ENCODE data around the gene GPX1. TPM values are rescaled to one million over a fixed set of nuclear protein-coding genes. Genes with fewer than 3 reads are reported as not detected.
A peak's percentile ranks its signal among the peaks of the same experiment; 100 is the strongest.
"Not testable (repeated sequence)": the region's sequence is repeated elsewhere in the genome, so short reads cannot be mapped to it uniquely, and the experiment has no call there.

GPX1 gene
- total RNA-seq, 1 donor from 2014 or later, result 172 TPM

DNA sequence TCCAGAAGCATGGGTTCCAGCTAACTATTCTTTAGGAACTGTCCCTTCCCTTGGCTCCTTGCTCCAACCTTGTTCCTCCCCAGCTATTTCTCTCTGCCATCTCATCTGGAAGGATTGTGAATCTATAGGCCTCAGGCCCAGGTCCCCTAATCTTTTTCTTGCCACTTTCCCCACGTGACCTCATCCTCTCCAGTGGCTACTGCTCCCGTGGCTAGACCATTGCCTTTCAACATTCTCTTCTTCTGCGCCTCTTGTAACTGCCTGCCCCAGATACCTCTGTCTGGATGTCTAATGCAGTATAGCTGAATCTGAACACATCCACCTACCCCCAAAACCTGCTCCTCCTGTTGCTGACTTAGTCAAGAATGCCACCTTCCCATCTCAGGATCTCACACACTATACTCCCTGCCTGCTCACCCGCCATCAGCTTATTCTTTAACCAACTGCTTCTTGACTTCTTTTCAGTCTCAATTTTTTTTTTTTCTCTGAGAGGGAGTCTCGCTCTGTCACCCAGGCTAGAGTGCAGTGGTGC, 5.2 kb downstream of the GPX1 start:
- no peak for DNase-seq (ENCODE audit: low read depth, low spot score)
- no peaks in the 10 kb centered on the region for H3K9me3 Mint-ChIP-seq

DNA sequence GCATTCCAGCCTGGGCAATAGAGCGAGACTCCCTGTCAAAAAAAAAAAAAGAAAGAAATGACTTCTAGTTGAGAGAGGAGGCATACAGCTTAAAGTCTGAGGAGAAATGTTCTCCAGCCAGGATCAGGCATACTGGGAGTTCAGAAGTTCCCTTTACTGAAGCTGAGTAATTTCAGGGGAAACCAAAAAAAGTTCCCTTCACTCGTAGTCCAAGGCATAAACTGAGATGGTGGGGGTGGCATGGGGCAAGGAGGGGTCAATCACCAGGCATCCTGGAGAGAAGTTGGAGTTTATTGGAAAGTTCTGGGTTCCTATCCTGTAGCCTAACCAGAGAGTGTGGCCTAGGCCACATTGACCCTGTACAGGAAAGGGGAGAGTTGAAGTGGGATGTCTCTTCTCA, 5.9 kb downstream of the GPX1 start:
- peaks cover 20% of the 10 kb centered on the region for H3K4me1 Mint-ChIP-seq
- H3K4me3 Mint-ChIP-seq, result no peak overlapping the region

More for the DNA sequence above, 5.2 kb downstream of the GPX1 start:
- TF ChIP-seq, protein P1, sequence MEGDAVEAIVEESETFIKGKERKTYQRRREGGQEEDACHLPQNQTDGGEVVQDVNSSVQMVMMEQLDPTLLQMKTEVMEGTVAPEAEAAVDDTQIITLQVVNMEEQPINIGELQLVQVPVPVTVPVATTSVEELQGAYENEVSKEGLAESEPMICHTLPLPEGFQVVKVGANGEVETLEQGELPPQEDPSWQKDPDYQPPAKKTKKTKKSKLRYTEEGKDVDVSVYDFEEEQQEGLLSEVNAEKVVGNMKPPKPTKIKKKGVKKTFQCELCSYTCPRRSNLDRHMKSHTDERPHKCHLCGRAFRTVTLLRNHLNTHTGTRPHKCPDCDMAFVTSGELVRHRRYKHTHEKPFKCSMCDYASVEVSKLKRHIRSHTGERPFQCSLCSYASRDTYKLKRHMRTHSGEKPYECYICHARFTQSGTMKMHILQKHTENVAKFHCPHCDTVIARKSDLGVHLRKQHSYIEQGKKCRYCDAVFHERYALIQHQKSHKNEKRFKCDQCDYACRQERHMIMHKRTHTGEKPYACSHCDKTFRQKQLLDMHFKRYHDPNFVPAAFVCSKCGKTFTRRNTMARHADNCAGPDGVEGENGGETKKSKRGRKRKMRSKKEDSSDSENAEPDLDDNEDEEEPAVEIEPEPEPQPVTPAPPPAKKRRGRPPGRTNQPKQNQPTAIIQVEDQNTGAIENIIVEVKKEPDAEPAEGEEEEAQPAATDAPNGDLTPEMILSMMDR (conservative IDR thresholded peaks at IDR 0.05), result no peak
- Mint-ChIP-seq H3K27me3 (ENCODE audit: low read depth) (no peaks in the 10 kb centered on the region), H3K27ac (ENCODE audit: unreplicated experiment) (no peak overlapping the region), H3K36me3 (ENCODE audit: low read depth) (peaks cover 15% of the 10 kb centered on the region), H3K4me3 (peak overlapping the region; percentile 21), H3K4me1 (peaks cover 23% of the 10 kb centered on the region)

DNA sequence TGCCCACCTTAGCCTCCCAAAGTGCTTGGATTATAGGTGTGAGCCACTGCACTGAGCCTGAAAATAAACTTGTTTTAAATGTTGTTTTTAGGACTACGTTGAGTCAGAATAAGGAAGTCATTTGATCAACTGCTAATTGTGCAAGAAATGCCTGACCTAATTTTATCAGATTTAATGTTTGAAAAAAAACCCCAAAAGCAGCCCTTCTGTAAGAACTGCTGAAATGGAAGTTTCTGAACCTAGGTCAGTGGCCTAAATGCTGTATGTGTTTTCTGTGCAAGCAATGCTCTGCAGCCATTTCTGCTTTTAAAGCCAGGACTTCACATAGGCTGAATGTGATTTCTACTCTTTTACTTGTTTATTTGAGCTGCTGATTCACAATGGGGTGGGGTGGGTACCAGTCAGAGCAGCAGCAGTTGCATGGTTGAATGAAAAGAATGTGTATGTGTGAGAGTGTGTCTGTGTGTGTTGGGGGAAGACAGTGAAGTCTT, 6.6 kb downstream of the GPX1 start:
- TF ChIP-seq, protein P1 (conservative IDR thresholded peaks at IDR 0.05), result no peak
- H3K4me1 Mint-ChIP-seq, result peaks cover 16% of the 10 kb centered on the region
- H3K36me3 Mint-ChIP-seq (ENCODE audit: low read depth), result peaks cover 11% of the 10 kb centered on the region
- H3K27ac Mint-ChIP-seq (ENCODE audit: unreplicated experiment), result peak overlapping the region; percentile 86
- no peaks in the 10 kb centered on the region for H3K27me3 Mint-ChIP-seq (ENCODE audit: low read depth)
- no peak for DNase-seq (ENCODE audit: low read depth, low spot score)
- no peak overlapping the region for H3K4me3 Mint-ChIP-seq
- no peaks in the 10 kb centered on the region for H3K9me3 Mint-ChIP-seq

More for the DNA sequence above, 5.9 kb downstream of the GPX1 start:
- H3K27me3 Mint-ChIP-seq (ENCODE audit: low read depth), result no peaks in the 10 kb centered on the region
- DNase-seq (ENCODE audit: low read depth, low spot score), result no peak
- TF ChIP-seq, protein P1 (conservative IDR thresholded peaks at IDR 0.05), result no peak
- H3K9me3 Mint-ChIP-seq, result no peaks in the 10 kb centered on the region
- peak overlapping the region; percentile 86 for H3K27ac Mint-ChIP-seq (ENCODE audit: unreplicated experiment)
- H3K36me3 Mint-ChIP-seq (ENCODE audit: low read depth), result peaks cover 11% of the 10 kb centered on the region

DNA sequence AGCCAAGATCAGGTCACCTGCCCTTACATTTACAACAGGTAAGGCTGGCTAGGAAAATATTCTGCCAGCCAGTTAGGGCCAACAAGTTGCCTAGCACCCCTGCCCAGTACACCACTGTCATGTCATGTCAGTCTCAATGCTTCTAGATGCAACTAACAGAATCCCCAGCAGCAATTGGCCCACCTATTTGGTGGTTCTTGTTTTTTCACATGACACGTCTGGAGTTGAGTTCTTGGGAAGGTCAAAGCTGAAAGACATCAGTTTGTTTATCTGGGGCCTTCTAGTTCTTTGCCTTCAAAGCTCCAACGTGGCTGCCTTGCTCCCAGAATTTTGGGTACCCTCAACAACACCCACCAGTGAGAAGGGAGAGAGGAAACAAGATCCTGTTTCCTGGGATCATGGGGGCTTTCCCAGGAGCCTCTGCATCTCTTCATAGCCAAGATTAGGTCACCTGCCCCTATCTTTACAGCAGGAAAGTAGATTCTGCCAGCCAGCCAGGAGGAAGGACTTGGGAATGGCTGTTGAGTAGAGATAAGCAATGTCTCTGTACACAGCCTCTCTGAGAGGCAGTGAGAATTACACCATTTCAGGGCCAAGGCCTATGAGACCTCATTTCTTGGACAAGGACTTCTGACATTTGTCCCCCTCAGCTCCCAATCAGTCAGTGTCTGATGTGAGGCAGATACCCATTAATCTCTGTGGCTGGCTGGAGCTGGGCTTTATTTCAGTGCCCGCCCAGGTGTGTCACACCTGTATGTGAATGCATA, 8.6 kb downstream of the GPX1 start:
- no peak for DNase-seq (ENCODE audit: low read depth, low spot score)
- Mint-ChIP-seq H3K9me3 (no peaks in the 10 kb centered on the region), H3K4me3 (no peak overlapping the region), H3K4me1 (peaks cover 10% of the 10 kb centered on the region), H3K36me3 (ENCODE audit: low read depth) (peaks cover 5% of the 10 kb centered on the region), H3K27ac (ENCODE audit: unreplicated experiment) (no peak overlapping the region), H3K27me3 (ENCODE audit: low read depth) (no peaks in the 10 kb centered on the region)
- TF ChIP-seq, protein P1 (conservative IDR thresholded peaks at IDR 0.05), result no peak

DNA sequence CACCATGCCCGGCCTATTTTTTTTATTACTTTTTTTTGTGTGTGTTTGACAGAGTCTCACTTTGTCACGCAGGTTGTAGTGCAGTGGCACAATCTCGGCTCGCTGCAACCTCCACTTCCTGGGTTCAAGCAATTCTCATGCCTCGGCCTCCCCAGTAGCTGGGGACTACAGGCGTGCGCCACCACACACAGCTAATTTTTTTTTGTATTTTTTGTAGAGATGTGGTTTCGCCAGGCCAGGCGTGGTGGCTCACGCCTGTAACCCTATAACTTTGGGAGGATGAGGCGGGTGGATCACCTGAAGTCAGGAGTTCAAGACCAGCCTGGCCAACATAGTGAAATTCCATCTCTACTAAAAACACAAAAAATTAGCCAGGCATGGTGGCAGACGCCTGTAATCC, 9.8 kb downstream of the GPX1 start:
- H3K27me3 Mint-ChIP-seq (ENCODE audit: low read depth); H3K27ac Mint-ChIP-seq (ENCODE audit: unreplicated experiment); H3K9me3 Mint-ChIP-seq; DNase-seq (ENCODE audit: low read depth, low spot score); H3K4me3 Mint-ChIP-seq; H3K36me3 Mint-ChIP-seq (ENCODE audit: low read depth): not testable (repeated sequence)
- peaks cover 10% of the 10 kb centered on the region for H3K4me1 Mint-ChIP-seq

DNA sequence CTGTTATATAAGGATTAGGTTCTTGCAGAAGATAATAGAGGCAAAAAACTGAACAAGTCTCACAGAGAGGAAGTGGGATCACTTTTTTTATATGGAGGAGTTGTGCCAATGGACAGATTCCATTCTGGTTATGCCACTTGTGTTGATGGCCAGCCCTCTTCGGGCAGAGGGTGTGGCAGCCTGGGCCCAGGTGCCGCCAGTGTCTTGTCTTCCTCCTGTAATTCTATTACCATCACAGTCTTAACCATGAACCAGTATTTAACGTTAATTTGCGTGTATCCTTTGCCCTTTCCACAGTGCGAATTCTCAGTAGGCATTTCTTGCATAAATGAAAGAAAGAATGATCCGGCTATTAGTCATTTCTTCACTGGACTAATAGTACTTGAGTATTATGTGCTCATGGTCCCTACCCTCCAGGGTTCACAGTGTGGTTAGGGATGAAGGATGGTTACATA, 11.3 kb downstream of the GPX1 start:
- no peaks in the 10 kb centered on the region for H3K9me3 Mint-ChIP-seq
- TF ChIP-seq, protein P1 (conservative IDR thresholded peaks at IDR 0.05), result no peak
- no peak overlapping the region for H3K27ac Mint-ChIP-seq (ENCODE audit: unreplicated experiment)
- no peaks in the 10 kb centered on the region for H3K27me3 Mint-ChIP-seq (ENCODE audit: low read depth)
- no peak for DNase-seq (ENCODE audit: low read depth, low spot score)
- H3K4me3 Mint-ChIP-seq, result no peak overlapping the region
- H3K4me1 Mint-ChIP-seq, result peaks cover 10% of the 10 kb centered on the region
- H3K36me3 Mint-ChIP-seq (ENCODE audit: low read depth), result no peaks in the 10 kb centered on the region

Data from neural crest cell (in vitro differentiated cells).